Measurements from ENCODE around the gene DHX9.

The DHX9 gene

GRCh38 chr1:182835806-182836205 is 3.3 kb upstream of the DHX9 start:
- in situ Hi-C loops (cut with MboI; ENCODE audit: low sequenced_read_pairs) = no loop called here

- in situ Hi-C loops (cut with MboI; ENCODE audit: low sequenced_read_pairs) = no loop called here
Observed at GRCh38 chr1:182841368-182841988, 2.3 kb downstream of the DHX9 start.

DNA sequence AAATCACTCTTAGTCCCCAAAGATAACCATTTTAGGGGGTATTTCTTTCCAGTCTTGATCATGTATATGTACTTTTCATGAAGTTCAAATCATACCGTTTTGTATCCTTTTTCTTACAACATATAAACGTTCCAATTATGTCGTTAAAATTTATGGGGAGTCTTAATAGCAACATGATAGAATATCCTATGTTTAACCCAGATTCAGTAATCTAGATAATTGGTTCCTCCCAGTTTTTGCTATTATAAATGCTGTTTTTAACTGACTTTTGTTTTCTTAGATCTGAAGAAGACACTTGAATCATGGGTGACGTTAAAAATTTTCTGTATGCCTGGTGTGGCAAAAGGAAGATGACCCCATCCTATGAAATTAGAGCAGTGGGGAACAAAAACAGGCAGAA is 3.1 kb downstream of the DHX9 start:
- in situ Hi-C loops (cut with MboI; ENCODE audit: low sequenced_read_pairs) = no loop called here

- in situ Hi-C loops (cut with MboI; ENCODE audit: low sequenced_read_pairs) = no loop called here
Observed at GRCh38 chr1:182845379-182845778, 6.2 kb downstream of the DHX9 start.

GRCh38 chr1:182845894-182846293 is 6.7 kb downstream of the DHX9 start:
- in situ Hi-C loops (cut with MboI; ENCODE audit: low sequenced_read_pairs) = no loop called here

- in situ Hi-C loops (cut with MboI; ENCODE audit: low sequenced_read_pairs) = no loop called here
Observed at GRCh38 chr1:182847105-182847504, 8.0 kb downstream of the DHX9 start.

DNA sequence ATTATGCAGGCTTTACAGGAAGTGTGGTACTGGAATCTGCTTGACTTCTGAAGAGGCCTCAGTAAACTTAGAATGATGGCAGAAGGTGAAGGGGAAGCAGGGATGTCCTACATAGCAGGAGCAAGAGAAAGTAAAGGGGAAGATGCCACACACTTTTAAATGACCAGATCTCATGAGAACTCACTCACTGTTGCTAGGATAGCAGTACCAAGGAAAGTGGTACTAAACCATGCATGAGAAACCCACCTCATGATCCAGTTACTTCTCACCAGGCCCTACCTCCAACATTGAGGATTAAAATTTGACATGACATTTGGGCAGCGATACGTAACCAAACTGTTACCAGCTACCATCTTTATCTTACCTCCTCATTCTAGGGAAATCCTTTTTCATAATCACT is 9.6 kb downstream of the DHX9 start:
- in situ Hi-C loops (cut with MboI; ENCODE audit: low sequenced_read_pairs) = no loop called here

DNA sequence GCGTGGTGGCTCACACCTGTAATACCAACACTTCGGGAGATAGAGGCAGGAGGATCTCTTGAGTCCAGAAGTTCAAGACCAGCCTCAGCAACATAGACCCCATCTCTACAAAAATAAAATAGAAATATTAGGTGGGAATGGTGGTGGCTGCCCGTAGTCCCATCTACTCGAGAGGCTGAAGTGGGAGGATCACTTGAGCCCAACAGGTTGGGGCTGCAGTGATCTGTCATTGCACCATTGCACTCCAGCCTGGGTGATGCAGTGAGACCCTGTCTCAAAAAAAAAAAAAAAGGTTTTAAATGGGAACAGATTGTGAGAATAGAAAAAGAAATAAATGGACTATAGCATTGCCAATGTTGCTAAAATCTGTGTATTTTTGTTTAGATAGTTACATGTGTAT is 11.2 kb downstream of the DHX9 start:
- in situ Hi-C loops (cut with MboI; ENCODE audit: low sequenced_read_pairs) = no loop called here

- in situ Hi-C loops (cut with MboI; ENCODE audit: low sequenced_read_pairs) = no loop called here
Observed at GRCh38 chr1:182851825-182852224, 12.7 kb downstream of the DHX9 start.

GRCh38 chr1:182855911-182856310 is 16.8 kb downstream of the DHX9 start:
- in situ Hi-C loops (cut with MboI; ENCODE audit: low sequenced_read_pairs) = no loop called here

- in situ Hi-C loops (cut with MboI; ENCODE audit: low sequenced_read_pairs) = no loop called here
Observed at GRCh38 chr1:182857212-182857611, 18.1 kb downstream of the DHX9 start.

- in situ Hi-C loops (cut with MboI; ENCODE audit: low sequenced_read_pairs) = no loop called here
Observed at GRCh38 chr1:182860658-182861057, 21.5 kb downstream of the DHX9 start.

DNA sequence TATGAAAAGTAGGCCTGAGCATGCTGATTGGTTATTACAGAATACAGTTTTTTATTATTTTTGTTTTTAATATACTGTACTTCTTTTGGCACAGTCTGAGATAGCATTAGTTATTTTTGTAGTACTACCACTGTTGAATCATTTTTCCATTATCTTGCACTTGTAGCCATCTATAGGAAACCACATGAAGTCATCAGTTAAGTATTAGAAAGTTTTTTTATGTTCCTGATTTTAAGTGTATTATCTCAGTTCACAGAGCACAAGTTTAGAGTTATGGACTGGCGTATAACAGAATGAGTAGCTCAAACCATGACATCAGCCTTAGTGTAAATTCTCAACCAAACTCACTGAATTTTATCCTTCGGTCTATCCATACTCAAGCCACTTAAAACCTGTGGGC is 22.8 kb downstream of the DHX9 start:
- in situ Hi-C loops (cut with MboI; ENCODE audit: low sequenced_read_pairs) = no loop called here

DNA sequence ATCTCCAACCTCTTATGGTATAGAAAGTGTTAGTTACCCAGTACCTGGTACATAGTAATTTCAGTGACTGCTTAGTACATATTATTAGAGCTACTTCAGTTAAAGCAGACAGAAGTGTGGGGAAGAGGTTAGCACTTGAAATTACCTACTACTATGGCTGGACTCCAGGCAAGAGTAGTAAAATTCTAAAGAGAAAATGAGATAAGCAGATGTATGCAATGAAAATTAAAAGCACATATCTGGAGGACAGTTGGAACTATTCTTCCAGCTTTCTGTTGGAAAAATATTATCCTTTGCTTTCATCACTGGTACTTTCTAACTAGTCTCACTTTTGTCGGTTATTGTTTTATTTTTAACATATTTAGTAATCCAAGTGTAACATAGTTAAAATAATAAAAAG is 23.7 kb downstream of the DHX9 start:
- in situ Hi-C loops (cut with MboI; ENCODE audit: low sequenced_read_pairs) = no loop called here

GRCh38 chr1:182863940-182864339 is 24.8 kb downstream of the DHX9 start:
- in situ Hi-C loops (cut with MboI; ENCODE audit: low sequenced_read_pairs) = no loop called here

DNA sequence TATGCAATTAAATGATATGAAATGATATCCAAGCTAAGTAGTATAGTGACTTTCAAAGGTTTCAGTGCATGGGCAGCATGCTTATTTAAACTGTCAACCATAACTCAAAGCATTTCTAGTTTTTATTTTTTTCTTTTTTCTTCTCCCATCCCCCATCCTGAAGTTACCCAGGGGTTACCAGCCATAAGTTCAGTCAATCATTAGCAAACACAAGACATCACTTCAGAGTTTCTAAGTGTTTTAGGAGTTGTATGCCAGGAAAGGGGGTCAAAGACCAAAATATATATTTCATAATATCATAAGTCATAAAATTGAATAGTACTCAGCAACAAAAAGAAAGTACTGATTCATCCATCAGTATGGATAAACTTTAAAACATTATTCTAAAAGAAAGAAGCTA is 28.7 kb downstream of the DHX9 start:
- in situ Hi-C loops (cut with MboI; ENCODE audit: low sequenced_read_pairs) = no loop called here

DNA sequence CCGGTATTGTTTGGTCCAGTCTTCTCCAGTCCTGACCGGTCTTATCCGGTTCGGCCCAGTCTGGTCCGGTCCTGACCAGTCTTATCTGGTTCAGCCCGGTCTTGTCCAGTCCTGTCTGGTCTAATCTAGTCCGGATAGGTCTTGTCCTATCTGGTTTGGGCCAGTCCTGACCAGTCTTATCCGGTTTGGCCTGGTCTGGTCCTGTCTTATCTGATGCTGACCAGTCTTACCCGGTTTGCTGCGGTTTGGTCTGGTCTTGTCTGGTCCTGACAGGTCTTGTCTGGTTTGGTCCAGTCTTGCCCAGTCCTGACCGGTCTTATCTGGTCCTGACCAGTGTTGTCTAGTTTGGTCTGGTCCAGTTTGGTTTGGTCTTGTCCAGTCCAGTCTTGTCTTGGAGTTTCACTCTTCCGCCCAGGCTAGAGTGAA is 30.1 kb downstream of the DHX9 start:
- in situ Hi-C loops (cut with MboI; ENCODE audit: low sequenced_read_pairs) = no loop called here

DNA sequence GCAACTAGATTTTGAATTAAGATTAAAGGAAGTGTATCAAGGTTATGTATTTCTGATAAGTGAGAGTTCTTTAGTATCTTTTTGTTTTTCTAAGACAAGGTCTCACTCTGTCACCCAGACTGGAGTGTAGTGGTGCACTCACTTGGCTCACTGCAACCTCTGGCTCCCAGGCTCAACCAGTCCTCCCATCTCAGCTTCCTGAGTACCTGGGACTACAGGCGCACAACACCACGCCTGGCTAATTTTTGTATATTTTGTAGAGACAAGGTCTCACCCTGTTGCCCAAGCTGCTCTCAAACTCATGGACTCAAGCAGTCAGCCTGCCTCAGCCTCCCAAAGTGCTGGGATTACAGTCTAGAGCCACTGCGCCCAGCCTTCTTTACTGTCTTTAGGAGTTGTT is 33.7 kb downstream of the DHX9 start:
- in situ Hi-C loops (cut with MboI; ENCODE audit: low sequenced_read_pairs) = no loop called here

GRCh38 chr1:182875889-182876288 is 36.7 kb downstream of the DHX9 start:
- in situ Hi-C loops (cut with MboI; ENCODE audit: low sequenced_read_pairs) = no loop called here

GRCh38 chr1:182877331-182877730 is 38.2 kb downstream of the DHX9 start:
- in situ Hi-C loops (cut with MboI; ENCODE audit: low sequenced_read_pairs) = no loop called here

GRCh38 chr1:182877842-182878241 is 38.7 kb downstream of the DHX9 start:
- in situ Hi-C loops (cut with MboI; ENCODE audit: low sequenced_read_pairs) = no loop called here

GRCh38 chr1:182884872-182885271 is 45.7 kb downstream of the DHX9 start:
- in situ Hi-C loops (cut with MboI; ENCODE audit: low sequenced_read_pairs) = no loop called here

- in situ Hi-C loops (cut with MboI; ENCODE audit: low sequenced_read_pairs) = no loop called here
Observed at GRCh38 chr1:182885591-182885990, 46.4 kb downstream of the DHX9 start.
